VCaP (cell line): Measurements from ENCODE around the gene PARD6B.

Source experiments
- H3K27ac ChIP-seq: fragments of 450-650 bp; 2 replicates; pipeline ENCODE4 v1.5.1; 2017
- CTCF ChIP-seq: fragments of 450-650 bp; conservative IDR thresholded peaks from 2 replicates; pipeline ENCODE4 v1.5.1; 2017; ENCODE audit warnings: mild to moderate bottlenecking, moderate library complexity

Gene PARD6B

GRCh38 chr20:50721881-50722281 lies 9.5 kb upstream of the PARD6B start:
- no peak for TF ChIP-seq CTCF
- H3K27ac ChIP-seq = no peak overlapping the region

GRCh38 chr20:50722424-50723155 lies 8.8 kb upstream of the PARD6B start:
- TF ChIP-seq CTCF = no peak
- no peak overlapping the region for H3K27ac ChIP-seq

- H3K27ac ChIP-seq = no peak overlapping the region
- no peak for TF ChIP-seq CTCF
Observed at GRCh38 chr20:50723672-50724071, 7.7 kb upstream of the PARD6B start.

- TF ChIP-seq CTCF = no peak
- H3K27ac ChIP-seq = no peak overlapping the region
Observed at GRCh38 chr20:50724112-50724725, 7.2 kb upstream of the PARD6B start.

GRCh38 chr20:50724851-50725723 lies 6.3 kb upstream of the PARD6B start:
- no peak overlapping the region for H3K27ac ChIP-seq
- no peak for TF ChIP-seq CTCF

GRCh38 chr20:50725724-50726005 lies 5.7 kb upstream of the PARD6B start:
- H3K27ac ChIP-seq = no peak overlapping the region
- TF ChIP-seq CTCF = no peak
